K562 (cell line): ENCODE results near the gene HOXB6. TPM values are rescaled to one million over a fixed set of nuclear protein-coding genes. Genes with fewer than 3 reads are reported as not detected.
A peak's percentile ranks its signal among the peaks of the same experiment; 100 is the strongest.

Source experiments
- ATAC-seq: fragments of 200-7000 bp; cut with Tn5 transposase; 3 replicates; pipeline ENCODE4 v1.9.1; 2020; ENCODE audit warnings: moderate library complexity
- BruUV-seq: library from RNA; stranded (reverse); fragments of 400-500 nt; replicated peaks from 2 replicates; lab custom pipeline; 2021; lab: Mats Ljungman, UMichigan
- CTCF ChIA-PET: fragments of 300-600 bp; formaldehyde crosslinking; extraction: SDS; loops from one replicate; lab custom pipeline; 2021; ENCODE audit warnings: low intra/inter-chr PET ratio; lab: Yijun Ruan, JAX
- POLR2A ChIA-PET: fragments of 300-600, 350-650 bp; sonication (Branson Sonifier 250); formaldehyde crosslinking; extraction: SDS; loops from one replicate; lab custom pipeline; 2021; ENCODE audit warnings: antibody characterized with exemption, inconsistent platforms; lab: Yijun Ruan, JAX
- DNase-seq, 4 experiments: peaks; one replicate each; pipeline versions ENCODE4 v3.0.0 to v3.0.0-alpha.2; 2011 to 2018; ENCODE audit warnings: low spot score in 3 of 4, mixed read lengths in 3 of 4; ENCODE audit errors: extremely low read depth in 1 of 4
- FAIRE-seq: peaks from 2 replicates; lab custom pipeline; 2011; peaks lifted over from hg19 to GRCh38; lab: Jason Lieb, UNC
- H2AFZ ChIP-seq: 2 replicates; pipeline ENCODE4 v1.6.0; 2011; ENCODE audit warnings: low read depth, low read length, control low read depth, inconsistent platforms
- H3K27ac ChIP-seq: fragments of 200-600 bp; 3 replicates; pipeline ENCODE4 v1.8.0; 2011; ENCODE audit warnings: low read depth, mild to moderate bottlenecking, control low read depth, inconsistent platforms, low read length, moderate library complexity, mixed read lengths; ENCODE audit errors: extremely low read depth
- H3K27me3 ChIP-seq, 2 experiments: fragments of 300-600 bp in 1 of 2; 2 replicates in 1 of 2; 3 replicates in 1 of 2; pipeline versions ENCODE4 v1.6.0 to v1.8.0; 2011; ENCODE audit warnings: inconsistent platforms in 2 of 2, low read length in 2 of 2, mild to moderate bottlenecking in 1 of 2, mixed read lengths in 1 of 2, moderate library complexity in 1 of 2; ENCODE audit not compliant: control insufficient read depth in 2 of 2, insufficient read depth in 2 of 2
- H3K36me3 ChIP-seq: fragments of 300-600 bp; 3 replicates; pipeline ENCODE4 v1.8.0; 2011; ENCODE audit warnings: mild to moderate bottlenecking, low read length, inconsistent platforms; ENCODE audit not compliant: control insufficient read depth, insufficient read depth
- H3K4me1 ChIP-seq, 2 experiments: fragments of 200-600 bp in 1 of 2; replicated peaks in 1 of 2; 2 replicates in 1 of 2; 3 replicates in 1 of 2; pipeline versions ENCODE4 v1.5.1 to v1.8.0; 2011; ENCODE audit warnings: inconsistent platforms in 2 of 2, low read length in 2 of 2, mild to moderate bottlenecking in 1 of 2, mixed read lengths in 1 of 2, moderate library complexity in 1 of 2; ENCODE audit not compliant: control insufficient read depth in 2 of 2, insufficient read depth in 2 of 2
- H3K4me2 ChIP-seq: 2 replicates; pipeline ENCODE4 v1.6.1; 2011; ENCODE audit warnings: low read length, control low read depth, inconsistent platforms, mixed read lengths; ENCODE audit not compliant: insufficient read depth
- H3K4me3 ChIP-seq: fragments of 200-600 bp; sonication (generic), shearing (Covaris generic); 2 replicates; pipeline ENCODE4 v1.5.1; 2016; ENCODE audit warnings: control low read depth, inconsistent platforms
- H3K79me2 ChIP-seq: fragments of 200-600 bp; 3 replicates; pipeline ENCODE4 v1.8.0; 2011; ENCODE audit warnings: low read length, inconsistent platforms; ENCODE audit not compliant: control insufficient read depth, insufficient read depth
- H3K9ac ChIP-seq, 2 experiments: 2 replicates each; pipeline versions ENCODE4 v1.6.0 to v1.6.1; 2011; ENCODE audit warnings: low read depth in 2 of 2, low read length in 2 of 2, control low read depth in 1 of 2, inconsistent platforms in 1 of 2, mild to moderate bottlenecking in 1 of 2, mixed read lengths in 1 of 2; ENCODE audit not compliant: insufficient read depth in 1 of 2
- H3K9me1 ChIP-seq: one replicate; pipeline ENCODE4 v1.6.0; 2011; ENCODE audit warnings: inconsistent platforms, mild to moderate bottlenecking, low read length, moderate library complexity; ENCODE audit not compliant: control insufficient read depth, insufficient read depth
- H3K9me3 ChIP-seq: replicated peaks from 2 replicates; pipeline ENCODE4 v1.5.1; 2011; ENCODE audit warnings: low read depth, low read length, inconsistent platforms; ENCODE audit not compliant: control insufficient read depth, insufficient read depth
- H4K20me1 ChIP-seq: replicated peaks from 2 replicates; pipeline ENCODE4 v1.6.1; 2011; ENCODE audit warnings: low read length, inconsistent platforms, mixed read lengths; ENCODE audit not compliant: control insufficient read depth, insufficient read depth
- ADNP ChIP-seq: fragments of 200-800 bp; sonication (Bioruptor generic); IDR thresholded peaks from 2 replicates; pipeline ENCODE4 v1.6.1; 2016; ENCODE audit warnings: missing genetic modification characterization, missing compliant biosample characterization
- CBX3 ChIP-seq, 2 experiments: IDR thresholded peaks; 1 replicate in 1 of 2; 2 replicates in 1 of 2; pipeline ENCODE4 v1.6.1; 2012; ENCODE audit warnings: inconsistent platforms in 2 of 2, low read length in 2 of 2, borderline replicate concordance in 1 of 2, control low read depth in 1 of 2
- ETV6 ChIP-seq, 3 experiments: fragments of 150-350 bp in 1 of 3; sonication (generic) in 1 of 3; formaldehyde crosslinking in 1 of 3; IDR thresholded peaks; 2 replicates each; pipeline versions ENCODE4 v1.6.1 to v1.8.0; 2014 to 2022; ENCODE audit warnings: borderline replicate concordance in 2 of 3, low read depth in 2 of 3, antibody characterized with exemption in 1 of 3, low read length in 1 of 3, mild to moderate bottlenecking in 1 of 3, missing genetic modification reagents in 1 of 3
- FIP1L1 ChIP-seq: fragments of 200-400 bp; formaldehyde crosslinking; IDR thresholded peaks from 2 replicates; pipeline ENCODE4 v1.6.1; 2018; ENCODE audit warnings: mild to moderate bottlenecking, low read depth, low read length; ENCODE audit not compliant: poor library complexity, severe bottlenecking
- FOXJ3 ChIP-seq: sonication (generic); formaldehyde crosslinking; IDR thresholded peaks from 2 replicates; pipeline ENCODE4 v1.4.0; 2020; ENCODE audit warnings: mild to moderate bottlenecking, missing genetic modification reagents
- HCFC1 ChIP-seq: IDR thresholded peaks from 2 replicates; pipeline ENCODE4 v1.6.1; 2012; ENCODE audit warnings: low read depth, low read length, improper control_type of control experiment
- HNRNPH1 ChIP-seq: fragments of 200-400 bp; formaldehyde crosslinking; optimal IDR thresholded peaks from 2 replicates; pipeline ENCODE3; 2017; ENCODE audit warnings: low read depth, mild to moderate bottlenecking, low read length, moderate library complexity
- KHSRP ChIP-seq: fragments of 450-650 bp; IDR thresholded peaks from 2 replicates; pipeline ENCODE4 v1.6.1; 2017
- LARP7 ChIP-seq: fragments of 450-650 bp; IDR thresholded peaks from 2 replicates; pipeline ENCODE4 v1.6.1; 2016
- MCM3 ChIP-seq: fragments of 450-650 bp; IDR thresholded peaks from 2 replicates; pipeline ENCODE4 v1.6.1; 2016
- PHB2 ChIP-seq: fragments of 450-650 bp; IDR thresholded peaks from 2 replicates; pipeline ENCODE4 v1.6.1; 2017; ENCODE audit warnings: low read depth
- POLR2G ChIP-seq: fragments of 200-400 bp; formaldehyde crosslinking; IDR thresholded peaks from 2 replicates; pipeline ENCODE4 v1.6.1; 2017; ENCODE audit warnings: low read depth, mild to moderate bottlenecking, antibody characterized with exemption, low read length, moderate library complexity
- POU5F1 ChIP-seq: fragments of 150-350 bp; IDR thresholded peaks from 2 replicates; pipeline ENCODE4 v1.6.1; 2014; ENCODE audit warnings: borderline replicate concordance, low read length, low read depth, mild to moderate bottlenecking; ENCODE audit not compliant: partially characterized antibody
- RAD21 ChIP-seq, 2 experiments: fragments of 250-450 bp in 1 of 2; fragments of 450-650 bp in 1 of 2; sonication (Bioruptor Pico) in 1 of 2; formaldehyde crosslinking in 1 of 2; IDR thresholded peaks in 1 of 2; conservative IDR thresholded peaks in 1 of 2; 2 replicates each; pipeline versions ENCODE4 v1.4.0 to v1.8.0; 2020 to 2022; ENCODE audit warnings: mild to moderate bottlenecking in 2 of 2, moderate library complexity in 1 of 2
- RBFOX2 ChIP-seq: fragments of 200-400 bp; formaldehyde crosslinking; IDR thresholded peaks from 2 replicates; pipeline ENCODE4 v1.6.1; 2017; ENCODE audit warnings: low read depth, mild to moderate bottlenecking, low read length, moderate library complexity
- RBM22 ChIP-seq: fragments of 200-400 bp; formaldehyde crosslinking; IDR thresholded peaks from 2 replicates; pipeline ENCODE4 v1.6.1; 2018; ENCODE audit warnings: low read length, low read depth; ENCODE audit not compliant: poor library complexity, severe bottlenecking
- XRCC5 ChIP-seq: fragments of 200-400 bp; formaldehyde crosslinking; IDR thresholded peaks from 2 replicates; pipeline ENCODE4 v1.6.1; 2017; ENCODE audit warnings: low read depth, mild to moderate bottlenecking, low read length
- ZC3H11A ChIP-seq: IDR thresholded peaks from 2 replicates; pipeline ENCODE4 v1.6.1; 2012; ENCODE audit warnings: low read depth, low read length, improper control_type of control experiment
- ZNF197 ChIP-seq: fragments of 200-800 bp; sonication (Bioruptor generic); IDR thresholded peaks from 2 replicates; pipeline ENCODE4 v1.6.1; 2016; ENCODE audit warnings: low read depth, missing genetic modification characterization, missing compliant biosample characterization
- ZNF764 ChIP-seq: fragments of 250-450 bp; sonication (Bioruptor Pico); IDR thresholded peaks from 2 replicates; pipeline ENCODE4 v1.4.0; 2020; ENCODE audit warnings: low read depth, mild to moderate bottlenecking, moderate library complexity
- WGBS: fragments of 100-300 bp; shearing (Covaris generic); methylation state at CpG from one replicate; pipeline ENCODE4 v1.1.6; 2016; ENCODE audit warnings: low coverage, mixed read lengths; ENCODE audit not compliant: insufficient coverage; ENCODE audit errors: missing lambda C conversion rate; 5-methylcytosine and 5-hydroxymethylcytosine counted together
- in situ Hi-C: fragments of 300-500 bp; cut with MboI; formaldehyde crosslinking; loops from 4 replicates; pipeline ENCODE4 v1.15.0; 2018; ENCODE audit warnings: inconsistent platforms, mixed read lengths
- intact Hi-C: fragments of 100-400 bp; cut with micrococcal nuclease; formaldehyde crosslinking; loops from 2 replicates; pipeline ENCODE4 v1.14.2; 2022
- polyA plus RNA-seq, 8 experiments: library from polyadenylated mRNA; depleted of rRNA in 4 of 8; stranded (reverse) in 5 of 8; unstranded in 3 of 8; fragments of >200 nt; fragmentation: Nextera tagmentation in 2 of 8; fragmentation: Illumina TruSeq in 1 of 8; extraction: Ambion mirVana in 2 of 8; extraction: Trizol in 1 of 8; gene quantifications; 2 replicates each; pipeline versions ENCODE4 v1.2.1 to v1.2.3, GENCODE V29; 2011 to 2014; ENCODE audit warnings: inconsistent platforms in 1 of 8, missing spikeins in 1 of 8
- total RNA-seq, 7 experiments: library from RNA; depleted of rRNA in 6 of 7; stranded (reverse); fragments of >200 nt in 6 of 7; fragmentation: Illumina TruSeq in 2 of 7; extraction: Trizol in 2 of 7; gene quantifications; 2 replicates each; pipeline versions ENCODE4 v1.2.1 to v1.2.3, GENCODE V29; 2011 to 2021; ENCODE audit warnings: low replicate concordance in 1 of 7

Gene HOXB6
- total and polyA plus RNA-seq, 9 of the 15 experiments (the other 6 are each of a cell fraction or from before 2014, with no cell fraction given) = 1.2 to 14.8 (median 4.9) TPM

GRCh38 chr17:48618256-48618896 lies 13.6 kb upstream of the HOXB6 start (continued):
- TF ChIP-seq HCFC1 (0 out of 2 replicates have a peak, but pooled peaks have one; percentile 4), XRCC5 (peak; percentile 86; the same call in 1 of the 2 replicates), HNRNPH1 (no peak), ETV6 (IDR thresholded peaks at IDR 0.05; ENCODE audit: borderline replicate concordance in 1 of 2, low read depth in 2 of 2, low read length in 1 of 2) (0 out of 4 replicates have a peak, but pooled peaks of 1 of the 2 experiments have one; percentile 4), ETV6 (CRISPR knock-in tag; IDR thresholded peaks at IDR 0.05; ENCODE audit: borderline replicate concordance) (no peak), CBX3 (IDR thresholded peaks at IDR 0.05; ENCODE audit: borderline replicate concordance in 1 of 2, low read length in 2 of 2) (no peak), RAD21 (CRISPR knock-in tag; conservative IDR thresholded peaks at IDR 0.05 in 1 of 2, IDR thresholded peaks at IDR 0.05 in 1 of 2) (peak; percentile 92 to 95)
- TF ChIP-seq, all 486 proteins: peak for 38

- Histone ChIP-seq H3K27ac (no peak overlapping the region), H3K27me3 (no peaks in the 10 kb centered on the region), H2AFZ (no peak overlapping the region), H3K4me1 (peaks cover 37 to 41% of the 10 kb centered on the region in 2 experiments; a peak in 4 of 5 replicates), H3K9me1 (no peaks in the 10 kb centered on the region), H3K79me2 (peaks cover 59% of the 10 kb centered on the region), H3K9me3 (no peaks in the 10 kb centered on the region), H3K4me3 (no peak overlapping the region), H3K36me3 (peaks cover 36% of the 10 kb centered on the region), H3K9ac (peak overlapping the region; percentile 2 to 24; a peak in 2 of 4 replicates), H3K4me2 (0 out of 2 replicates have a peak overlapping the region, but pooled peaks have one; percentile 76), H4K20me1 (peaks cover 29% of the 10 kb centered on the region)
- ChIA-PET CTCF (interaction anchor here (0.6 to 2.2 kb wide), 12 partner anchors 17 to 590 kb away, joined by 3 to 10 read pairs (median 4); partner anchors contain the start of gene HOXB5), POLR2A (interaction anchor here (0.5 to 1.9 kb wide), 10 partner anchors 9 to 422 kb away, joined by 3 to 8 read pairs (median 3); partner anchors contain the start of gene HOXB9)
- DNase-seq (no peak), FAIRE-seq (no peak), ATAC-seq (no peak)
- in situ Hi-C loops = no loop called here
- intact Hi-C loops = no loop called here
- BruUV-seq = no TSS peak
- 90% methylated on average over 25 of the region's 43 CpGs for WGBS
- TF ChIP-seq LARP7 = no peak
- TF ChIP-seq RBFOX2 = peak; percentile 47; the same call in 1 of the 2 replicates
- no peak for TF ChIP-seq PHB2
- TF ChIP-seq ADNP (tag) = no peak
- no peak for TF ChIP-seq POU5F1
- no peak for TF ChIP-seq FIP1L1
- TF ChIP-seq MCM3 = no peak
- TF ChIP-seq ZC3H11A = no peak
- TF ChIP-seq ZNF197 (CRISPR knock-in tag) = no peak
- TF ChIP-seq ZNF764 (CRISPR knock-in tag) = no peak
- no peak for TF ChIP-seq FOXJ3 (CRISPR knock-in tag)
- peak; percentile 74 for TF ChIP-seq RBM22
- TF ChIP-seq POLR2G = peak; percentile 74
- no peak for TF ChIP-seq KHSRP
These were observed 12.9 kb upstream of the HOXB6 start for GRCh38 chr17:48617471-48618255.
